22Rv1 (cell line): ENCODE measurements around the gene PLPP1.

Experiments
- H3K27ac ChIP-seq: fragments of 450-650 bp; 2 replicates; pipeline ENCODE4 v1.5.1; 2017
- ZFX ChIP-seq: fragments of 450-650 bp; IDR thresholded peaks from 2 replicates; pipeline ENCODE4 v1.6.1; 2017; ENCODE audit warnings: antibody characterized with exemption, borderline replicate concordance
- TF ChIP-seq, protein P1 (sequence below): fragments of 450-650 bp; IDR thresholded peaks from 2 replicates; pipeline ENCODE4 v1.5.1; 2017; ENCODE audit warnings: mild to moderate bottlenecking

The PLPP1 gene

DNA sequence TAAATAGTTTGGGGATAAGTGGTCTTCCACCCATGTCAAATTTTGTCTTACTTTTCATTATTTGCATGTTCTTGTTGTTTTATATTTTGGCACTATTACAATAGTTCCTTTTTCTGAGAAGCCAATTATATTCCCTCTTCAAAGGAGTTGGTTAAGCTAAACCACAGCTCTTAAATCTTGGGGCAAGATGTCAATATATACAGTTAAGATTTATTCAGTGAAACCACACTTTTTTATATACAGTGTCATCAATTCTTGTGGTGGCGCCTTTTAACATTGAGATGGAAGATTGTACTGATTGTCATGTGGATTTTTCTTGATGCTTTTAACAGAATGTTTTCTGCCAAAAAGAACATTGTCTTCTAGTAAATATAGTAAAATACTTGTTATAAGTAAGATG, 122.9 kb downstream of the PLPP1 start:
- TF ChIP-seq, protein P1, sequence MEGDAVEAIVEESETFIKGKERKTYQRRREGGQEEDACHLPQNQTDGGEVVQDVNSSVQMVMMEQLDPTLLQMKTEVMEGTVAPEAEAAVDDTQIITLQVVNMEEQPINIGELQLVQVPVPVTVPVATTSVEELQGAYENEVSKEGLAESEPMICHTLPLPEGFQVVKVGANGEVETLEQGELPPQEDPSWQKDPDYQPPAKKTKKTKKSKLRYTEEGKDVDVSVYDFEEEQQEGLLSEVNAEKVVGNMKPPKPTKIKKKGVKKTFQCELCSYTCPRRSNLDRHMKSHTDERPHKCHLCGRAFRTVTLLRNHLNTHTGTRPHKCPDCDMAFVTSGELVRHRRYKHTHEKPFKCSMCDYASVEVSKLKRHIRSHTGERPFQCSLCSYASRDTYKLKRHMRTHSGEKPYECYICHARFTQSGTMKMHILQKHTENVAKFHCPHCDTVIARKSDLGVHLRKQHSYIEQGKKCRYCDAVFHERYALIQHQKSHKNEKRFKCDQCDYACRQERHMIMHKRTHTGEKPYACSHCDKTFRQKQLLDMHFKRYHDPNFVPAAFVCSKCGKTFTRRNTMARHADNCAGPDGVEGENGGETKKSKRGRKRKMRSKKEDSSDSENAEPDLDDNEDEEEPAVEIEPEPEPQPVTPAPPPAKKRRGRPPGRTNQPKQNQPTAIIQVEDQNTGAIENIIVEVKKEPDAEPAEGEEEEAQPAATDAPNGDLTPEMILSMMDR: no peak
- TF ChIP-seq ZFX: no peak
- no peak overlapping the region for H3K27ac ChIP-seq

DNA sequence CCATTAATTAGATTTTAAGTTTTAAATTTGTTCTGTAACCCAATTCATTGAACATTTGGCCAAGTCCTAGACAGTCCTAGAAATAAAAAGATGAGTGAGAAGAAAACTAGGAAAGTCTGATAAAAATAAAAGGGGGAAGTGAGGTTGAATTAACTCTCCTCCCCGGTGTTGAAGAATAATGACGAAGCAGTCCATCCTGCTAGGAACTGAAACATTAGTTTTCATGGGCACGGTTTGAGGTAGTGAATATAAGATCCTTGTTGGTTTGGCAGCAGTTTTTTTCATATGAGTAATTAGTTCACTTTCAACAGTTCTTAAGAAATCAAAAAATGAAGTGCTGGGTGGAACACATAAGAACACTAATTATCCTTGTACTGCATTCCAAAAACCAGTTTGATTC, 123.9 kb downstream of the PLPP1 start:
- TF ChIP-seq, protein P1: no peak
- TF ChIP-seq ZFX: no peak
- H3K27ac ChIP-seq: no peak overlapping the region

DNA sequence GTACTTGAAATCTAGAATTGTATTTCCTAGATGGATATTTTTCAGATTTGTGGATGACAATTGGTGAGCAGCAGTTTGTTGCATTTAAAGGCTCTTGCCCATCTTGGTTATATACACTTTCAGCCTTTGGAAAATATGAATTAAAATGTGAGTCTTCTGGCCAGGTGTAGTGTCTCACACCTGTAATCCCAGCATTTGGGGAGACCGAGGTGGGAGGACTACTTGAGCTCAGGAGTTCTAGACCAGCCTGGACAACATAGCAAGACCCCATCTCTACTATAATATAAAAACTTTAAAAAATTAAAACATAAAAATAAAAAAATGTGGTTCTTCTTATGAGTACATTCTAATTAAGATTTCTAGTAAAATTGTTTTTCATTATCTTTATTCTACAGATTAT, 125.0 kb downstream of the PLPP1 start:
- TF ChIP-seq ZFX: no peak
- TF ChIP-seq, protein P1: no peak

DNA sequence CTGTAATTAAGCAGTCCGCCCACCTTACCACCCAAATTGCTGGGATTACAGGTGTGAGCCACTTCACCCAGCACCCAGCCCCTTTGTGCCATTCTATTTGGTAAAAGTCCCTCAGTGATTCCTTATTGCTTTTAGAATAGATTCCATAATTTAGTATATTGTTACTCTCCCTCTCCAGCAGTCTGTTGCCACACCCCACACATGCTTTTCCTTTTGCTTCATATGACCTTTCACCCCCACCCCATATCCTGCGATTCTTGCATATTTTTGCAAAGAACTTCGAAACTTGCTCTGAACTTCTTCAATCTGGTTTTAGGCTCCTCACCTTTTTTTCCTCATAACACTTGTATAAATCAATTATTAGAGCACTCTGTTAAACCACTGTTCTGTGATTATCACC, 126.8 kb downstream of the PLPP1 start:
- H3K27ac ChIP-seq: no peak overlapping the region
- no peak for TF ChIP-seq ZFX
- TF ChIP-seq, protein P1: no peak

More for the DNA sequence above, 125.0 kb downstream of the PLPP1 start:
- H3K27ac ChIP-seq: no peak overlapping the region

DNA sequence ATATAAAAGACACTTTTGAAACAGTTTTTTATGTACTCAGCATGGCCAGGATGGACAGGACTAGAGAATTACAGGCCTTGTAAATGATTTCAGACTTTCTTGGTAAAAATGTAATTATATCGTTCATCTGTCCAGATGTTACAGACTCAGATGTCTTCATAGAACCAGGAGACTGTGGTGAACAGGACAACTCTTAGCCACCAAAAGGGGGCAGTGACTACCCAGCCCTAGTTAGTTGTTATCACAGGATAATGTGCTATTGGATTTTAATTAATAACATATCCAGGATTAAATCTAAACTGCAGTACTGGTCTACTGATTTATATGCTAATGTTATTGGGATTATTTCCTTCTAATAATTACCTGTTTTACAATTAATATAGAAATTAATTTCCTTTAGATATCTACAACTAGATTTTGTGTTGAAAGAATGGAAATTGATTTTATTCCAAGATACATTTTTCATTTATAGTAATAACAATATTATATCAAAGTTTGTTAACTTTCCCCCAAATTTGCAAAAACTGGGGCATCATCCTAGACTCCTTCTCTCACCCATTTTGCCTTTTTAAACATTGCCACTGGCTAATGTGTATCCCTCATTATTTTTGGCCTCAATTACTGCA, 127.6 kb downstream of the PLPP1 start:
- TF ChIP-seq, protein P1: peak; percentile 86
- no peak for TF ChIP-seq ZFX
- no peak overlapping the region for H3K27ac ChIP-seq

DNA sequence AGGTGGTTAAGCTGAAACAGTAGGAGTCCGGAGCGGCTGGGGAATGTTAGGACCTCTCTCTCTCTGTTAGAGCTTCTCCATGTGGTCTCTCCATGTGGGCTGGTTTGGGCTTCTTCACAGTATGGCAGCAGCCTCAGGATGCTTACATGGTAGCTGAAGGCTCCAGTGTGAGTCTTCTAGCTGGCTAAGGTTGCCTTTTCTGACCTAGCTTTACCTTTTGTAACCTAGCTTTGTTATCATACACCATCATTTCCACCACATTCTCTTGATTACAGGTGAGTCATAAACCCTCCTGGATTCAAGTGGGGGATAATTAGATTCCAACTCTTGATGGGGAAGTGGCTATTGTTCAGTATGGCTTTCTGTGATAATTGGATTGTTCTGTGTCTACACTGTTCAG, 128.5 kb downstream of the PLPP1 start:
- no peak for TF ChIP-seq ZFX
- TF ChIP-seq, protein P1: no peak
- no peak overlapping the region for H3K27ac ChIP-seq

DNA sequence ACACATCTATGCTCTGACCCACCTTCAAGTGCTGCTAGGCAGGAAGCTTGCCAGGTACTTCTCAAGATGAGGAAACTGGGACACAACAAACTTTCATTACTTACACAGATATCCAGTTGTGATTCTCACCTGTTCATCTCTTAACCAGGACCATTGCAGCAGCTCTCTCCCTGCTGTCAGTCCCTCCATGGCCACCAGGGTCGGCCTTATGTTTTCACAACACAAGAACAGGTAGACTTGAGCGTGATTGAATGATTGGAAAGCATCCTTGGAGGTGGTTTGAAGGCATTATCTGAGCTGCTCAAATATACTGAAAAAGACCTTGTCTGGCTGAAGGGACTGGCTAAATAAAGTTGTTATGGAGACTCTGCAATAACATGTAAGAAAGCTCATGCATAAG, 132.6 kb downstream of the PLPP1 start:
- no peak overlapping the region for H3K27ac ChIP-seq
- TF ChIP-seq, protein P1: peak; percentile 19; the same call in 1 of the 2 replicates
- no peak for TF ChIP-seq ZFX
